Uterus (tissue), 4 donors: ENCODE results near the gene RIC1. TPM values are rescaled to one million over a fixed set of nuclear protein-coding genes. Genes with fewer than 3 reads are reported as not detected.

Experiments
- DNase-seq, 2 donors: peaks; one replicate each; pipeline ENCODE4 v3.0.0-alpha.2; 2019 to 2020
- H3K27ac ChIP-seq, 2 donors: fragments of 200-600 bp; sonication (generic); 1 replicate in 1 of 2; 2 replicates in 1 of 2; pipeline ENCODE4 v1.5.1; 2016 to 2018
- H3K27me3 ChIP-seq, 2 donors: fragments of 200-600 bp; sonication (generic); one replicate each; pipeline ENCODE4 v1.5.1; 2018 to 2019; ENCODE audit warnings: control low read depth in 1 of 2
- H3K36me3 ChIP-seq, 2 donors: fragments of 200-600 bp; sonication (generic); one replicate each; pipeline ENCODE4 v1.5.1; 2019; ENCODE audit warnings: control low read depth in 1 of 2
- H3K4me1 ChIP-seq, 2 donors: fragments of 200-600 bp; sonication (generic); one replicate each; pipeline ENCODE4 v1.5.1; 2018 to 2019; ENCODE audit warnings: control low read depth in 1 of 2
- H3K4me3 ChIP-seq, 2 donors: fragments of 200-600 bp; sonication (generic); 1 replicate in 1 of 2; 2 replicates in 1 of 2; pipeline ENCODE4 v1.5.1; 2018 to 2019; ENCODE audit warnings: mild to moderate bottlenecking in 1 of 2
- H3K9me3 ChIP-seq, 2 donors: fragments of 200-600 bp; sonication (generic); one replicate each; pipeline ENCODE4 v1.5.1; 2019; ENCODE audit warnings: control low read depth in 1 of 2
- POLR2A ChIP-seq, 2 donors: fragments of 450-650 bp; IDR thresholded peaks; one replicate each; pipeline ENCODE4 v1.6.1; 2016; ENCODE audit warnings: antibody characterized with exemption in 2 of 2, mild to moderate bottlenecking in 1 of 2, moderate library complexity in 1 of 2
- intact Hi-C: fragments of 100-400 bp; cut with DNase I; formaldehyde crosslinking; loops from one replicate; pipeline ENCODE4 v1.15.1; 2023; ENCODE audit warnings: low total_unique reads
- total RNA-seq, 4 donors: library from RNA; depleted of rRNA in 3 of 4; stranded (reverse); fragments of >200 nt in 3 of 4; gene quantifications; one replicate each; pipeline versions ENCODE4 v1.1.0 to v1.2.4, GENCODE V29; 2014 to 2023
- TF ChIP-seq, protein P1 (sequence below), 4 experiments: fragments of 200-600 bp in 2 of 4; fragments of 450-650 bp in 2 of 4; sonication (generic) in 2 of 4; IDR thresholded peaks; one replicate each; pipeline ENCODE4 v1.5.1; 2016 to 2019; ENCODE audit warnings: antibody characterized with exemption in 4 of 4, mild to moderate bottlenecking in 2 of 4, moderate library complexity in 1 of 4
- donor health status: DM: yes; HTN: yes; CAD: no.

RIC1 gene
- total RNA-seq, 4 donors from 2014 or later: 24.1 to 106 (median 52.5) TPM

- H3K9me3 ChIP-seq: no peaks in the 10 kb centered on the region
- no peaks in the 10 kb centered on the region for H3K4me1 ChIP-seq
- no peak for DNase-seq
- H3K27ac ChIP-seq: no peak overlapping the region
- TF ChIP-seq, protein P1, sequence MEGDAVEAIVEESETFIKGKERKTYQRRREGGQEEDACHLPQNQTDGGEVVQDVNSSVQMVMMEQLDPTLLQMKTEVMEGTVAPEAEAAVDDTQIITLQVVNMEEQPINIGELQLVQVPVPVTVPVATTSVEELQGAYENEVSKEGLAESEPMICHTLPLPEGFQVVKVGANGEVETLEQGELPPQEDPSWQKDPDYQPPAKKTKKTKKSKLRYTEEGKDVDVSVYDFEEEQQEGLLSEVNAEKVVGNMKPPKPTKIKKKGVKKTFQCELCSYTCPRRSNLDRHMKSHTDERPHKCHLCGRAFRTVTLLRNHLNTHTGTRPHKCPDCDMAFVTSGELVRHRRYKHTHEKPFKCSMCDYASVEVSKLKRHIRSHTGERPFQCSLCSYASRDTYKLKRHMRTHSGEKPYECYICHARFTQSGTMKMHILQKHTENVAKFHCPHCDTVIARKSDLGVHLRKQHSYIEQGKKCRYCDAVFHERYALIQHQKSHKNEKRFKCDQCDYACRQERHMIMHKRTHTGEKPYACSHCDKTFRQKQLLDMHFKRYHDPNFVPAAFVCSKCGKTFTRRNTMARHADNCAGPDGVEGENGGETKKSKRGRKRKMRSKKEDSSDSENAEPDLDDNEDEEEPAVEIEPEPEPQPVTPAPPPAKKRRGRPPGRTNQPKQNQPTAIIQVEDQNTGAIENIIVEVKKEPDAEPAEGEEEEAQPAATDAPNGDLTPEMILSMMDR (IDR thresholded peaks at IDR 0.05): no peak
- no peak for TF ChIP-seq POLR2A (IDR thresholded peaks at IDR 0.05)
- intact Hi-C loops: no loop called here
- no peak overlapping the region for H3K4me3 ChIP-seq
- H3K36me3 ChIP-seq: no peaks in the 10 kb centered on the region
- H3K27me3 ChIP-seq: no peaks in the 10 kb centered on the region
Observed at GRCh38 chr9:5587024-5587423, 41.9 kb upstream of the RIC1 start.

GRCh38 chr9:5592231-5592630, 36.7 kb upstream of the RIC1 start:
- Histone ChIP-seq H3K4me3 (no peak overlapping the region), H3K36me3 (no peaks in the 10 kb centered on the region), H3K9me3 (no peaks in the 10 kb centered on the region), H3K27ac (no peak overlapping the region), H3K4me1 (no peaks in the 10 kb centered on the region), H3K27me3 (no peaks in the 10 kb centered on the region)
- no peak for TF ChIP-seq POLR2A (IDR thresholded peaks at IDR 0.05)
- TF ChIP-seq, protein P1 (IDR thresholded peaks at IDR 0.05): no peak
- intact Hi-C loops: loop anchor here (10.0 kb wide), 1 partner anchor 827 kb away; no protein-coding TSS in a partner anchor
- no peak for DNase-seq

DNA sequence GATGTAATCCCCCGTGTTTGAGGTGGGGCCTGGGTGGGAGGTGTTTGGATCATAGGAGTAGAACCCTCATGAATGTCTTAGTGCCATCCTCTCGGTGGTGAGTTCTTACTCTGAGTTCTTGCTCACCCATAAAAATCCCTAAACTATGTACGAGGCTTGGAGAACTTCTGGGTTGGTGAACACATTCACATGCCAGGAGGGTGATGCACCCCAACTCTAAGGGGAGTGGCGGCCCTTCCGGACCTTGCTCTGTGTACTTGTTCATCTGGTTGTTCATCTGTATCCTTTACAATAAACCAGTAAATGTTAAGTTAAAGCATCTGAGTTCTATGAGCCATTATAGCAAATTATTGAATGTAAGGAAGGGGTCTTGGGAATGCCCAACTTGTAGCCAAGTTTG, 36.0 kb upstream of the RIC1 start:
- Histone ChIP-seq H3K27me3 (no peaks in the 10 kb centered on the region), H3K9me3 (no peaks in the 10 kb centered on the region), H3K4me1 (no peaks in the 10 kb centered on the region), H3K27ac (no peak overlapping the region), H3K4me3 (no peak overlapping the region), H3K36me3 (no peaks in the 10 kb centered on the region)
- no peak for DNase-seq
- TF ChIP-seq, protein P1 (IDR thresholded peaks at IDR 0.05): no peak
- TF ChIP-seq POLR2A (IDR thresholded peaks at IDR 0.05): no peak
- intact Hi-C loops: loop anchor here (10.0 kb wide), 1 partner anchor 828 kb away; no protein-coding TSS in a partner anchor

- Histone ChIP-seq H3K36me3 (no peaks in the 10 kb centered on the region), H3K27ac (no peak overlapping the region), H3K9me3 (no peaks in the 10 kb centered on the region), H3K4me3 (no peak overlapping the region), H3K27me3 (no peaks in the 10 kb centered on the region), H3K4me1 (no peaks in the 10 kb centered on the region)
- intact Hi-C loops: loop anchor here (10.0 kb wide), 1 partner anchor 829 kb away; no protein-coding TSS in a partner anchor
- DNase-seq: no peak
- no peak for TF ChIP-seq POLR2A (IDR thresholded peaks at IDR 0.05)
- TF ChIP-seq, protein P1 (IDR thresholded peaks at IDR 0.05): no peak
Observed at GRCh38 chr9:5593904-5594303, 35.0 kb upstream of the RIC1 start.

DNA sequence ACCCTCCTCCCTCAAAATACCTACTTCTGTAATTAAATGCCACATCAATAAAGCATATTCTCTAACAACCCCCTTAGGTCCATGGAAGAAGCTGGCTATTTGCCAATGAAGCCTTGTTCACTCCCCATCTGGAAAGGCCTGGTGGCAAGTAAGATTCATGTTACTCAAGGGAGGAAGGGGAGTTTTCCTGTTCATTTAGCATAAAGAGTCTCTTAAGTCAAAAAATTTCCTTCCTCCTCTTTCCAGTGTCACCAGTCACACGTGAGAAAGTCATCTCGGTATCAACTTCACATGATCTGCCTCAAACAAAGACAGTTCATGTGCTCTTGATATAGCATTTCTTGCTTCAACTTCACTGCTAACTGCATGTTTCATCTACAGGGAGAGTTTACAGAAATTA, 32.7 kb upstream of the RIC1 start:
- Histone ChIP-seq H3K4me3 (no peak overlapping the region), H3K36me3 (no peaks in the 10 kb centered on the region), H3K9me3 (no peaks in the 10 kb centered on the region), H3K4me1 (no peaks in the 10 kb centered on the region), H3K27me3 (no peaks in the 10 kb centered on the region), H3K27ac (no peak overlapping the region)
- TF ChIP-seq POLR2A (IDR thresholded peaks at IDR 0.05): no peak
- no peak for DNase-seq
- intact Hi-C loops: loop anchor here (10.0 kb wide), 1 partner anchor 831 kb away; no protein-coding TSS in a partner anchor
